HG02973 (cell line): ENCODE measurements around the gene ANGPTL8.

Experiments
- ATAC-seq: cut with Tn5 transposase; IDR thresholded peaks from one replicate; pipeline ENCODE4 v1.9.1; 2021; ENCODE audit warnings: moderate library complexity; ENCODE audit not compliant: unreplicated experiment

The ANGPTL8 gene

GRCh38 chr19:11288349-11288748 is 48.9 kb downstream of the ANGPTL8 start:
- ATAC-seq: no peak

- no peak for ATAC-seq
Observed at GRCh38 chr19:11290256-11290655, 50.8 kb downstream of the ANGPTL8 start.

GRCh38 chr19:11291415-11291814 is 52.0 kb downstream of the ANGPTL8 start:
- no peak for ATAC-seq
